HG03060 (cell line): ENCODE results near the gene HOXA6.

Experiments
- ATAC-seq: cut with Tn5 transposase; IDR thresholded peaks from one replicate; pipeline ENCODE4 v1.9.1; 2021; ENCODE audit warnings: low read depth, moderate number of reproducible peaks; ENCODE audit not compliant: unreplicated experiment

HOXA6 gene

DNA sequence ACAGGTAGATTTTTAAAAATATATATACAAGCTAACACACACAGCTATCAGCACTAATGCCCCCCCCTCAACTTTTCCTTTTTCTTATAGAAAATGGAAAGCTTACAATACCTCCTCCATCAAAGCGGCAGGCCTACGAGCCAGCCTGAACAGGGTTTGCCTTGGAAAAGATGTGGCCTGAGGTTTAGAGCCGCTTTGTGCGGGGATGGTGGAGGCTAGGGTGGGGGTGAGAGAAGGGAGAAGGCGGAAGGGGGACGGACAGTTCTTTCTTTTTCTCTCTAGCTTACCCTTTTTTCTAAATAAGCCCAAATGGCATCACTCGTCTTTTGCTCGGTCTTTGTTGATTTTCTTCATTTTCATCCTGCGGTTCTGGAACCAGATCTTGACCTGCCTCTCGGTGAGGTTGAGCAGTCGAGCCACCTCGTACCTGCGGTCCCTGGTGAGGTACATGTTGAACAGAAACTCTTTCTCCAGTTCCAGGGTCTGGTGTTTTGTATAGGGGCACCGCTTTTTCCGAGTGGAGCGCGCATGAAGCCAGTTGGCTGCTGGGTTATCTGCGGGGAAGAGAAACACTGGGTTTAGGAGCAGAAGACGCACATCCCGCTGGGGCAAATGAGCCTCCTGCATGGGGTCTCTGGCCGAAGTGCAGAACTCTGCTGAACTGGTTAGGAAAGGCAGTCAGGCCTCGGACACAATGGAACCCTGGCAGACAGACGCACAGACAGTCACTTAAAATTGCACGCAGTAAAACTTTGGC, 15.9 kb upstream of the HOXA6 start:
- ATAC-seq: no peak

DNA sequence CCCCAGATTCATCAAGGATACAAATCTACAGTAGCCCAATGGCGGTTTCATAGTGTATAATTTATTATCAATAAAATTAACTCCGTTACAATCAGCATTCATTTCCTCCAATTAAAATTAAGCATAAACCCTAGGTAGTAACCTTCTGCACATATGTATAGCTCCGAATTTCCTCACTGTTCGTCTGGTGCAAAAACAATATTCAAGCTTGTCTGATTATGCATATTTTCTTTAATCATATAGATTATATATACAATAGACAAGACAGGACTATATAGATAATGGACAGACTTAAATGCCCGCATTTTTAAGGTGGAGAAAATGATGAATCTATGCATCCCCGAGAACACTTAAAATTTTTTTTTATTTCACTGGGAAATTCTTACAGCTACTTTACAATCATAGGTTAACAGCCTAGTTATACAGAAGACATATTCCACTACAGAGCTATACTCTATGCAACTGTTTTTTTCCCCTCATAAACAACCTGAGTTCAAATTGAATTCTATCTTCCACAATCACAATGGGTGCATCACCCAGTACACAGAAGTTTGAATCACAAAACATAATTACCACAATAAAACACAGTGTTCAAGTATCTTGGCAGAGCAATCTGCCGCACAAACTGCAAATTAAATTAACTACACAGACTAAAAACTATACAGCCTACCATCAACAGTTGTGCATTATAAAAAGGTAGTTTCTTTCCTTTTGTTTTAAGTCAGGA, 15.2 kb upstream of the HOXA6 start:
- no peak for ATAC-seq

DNA sequence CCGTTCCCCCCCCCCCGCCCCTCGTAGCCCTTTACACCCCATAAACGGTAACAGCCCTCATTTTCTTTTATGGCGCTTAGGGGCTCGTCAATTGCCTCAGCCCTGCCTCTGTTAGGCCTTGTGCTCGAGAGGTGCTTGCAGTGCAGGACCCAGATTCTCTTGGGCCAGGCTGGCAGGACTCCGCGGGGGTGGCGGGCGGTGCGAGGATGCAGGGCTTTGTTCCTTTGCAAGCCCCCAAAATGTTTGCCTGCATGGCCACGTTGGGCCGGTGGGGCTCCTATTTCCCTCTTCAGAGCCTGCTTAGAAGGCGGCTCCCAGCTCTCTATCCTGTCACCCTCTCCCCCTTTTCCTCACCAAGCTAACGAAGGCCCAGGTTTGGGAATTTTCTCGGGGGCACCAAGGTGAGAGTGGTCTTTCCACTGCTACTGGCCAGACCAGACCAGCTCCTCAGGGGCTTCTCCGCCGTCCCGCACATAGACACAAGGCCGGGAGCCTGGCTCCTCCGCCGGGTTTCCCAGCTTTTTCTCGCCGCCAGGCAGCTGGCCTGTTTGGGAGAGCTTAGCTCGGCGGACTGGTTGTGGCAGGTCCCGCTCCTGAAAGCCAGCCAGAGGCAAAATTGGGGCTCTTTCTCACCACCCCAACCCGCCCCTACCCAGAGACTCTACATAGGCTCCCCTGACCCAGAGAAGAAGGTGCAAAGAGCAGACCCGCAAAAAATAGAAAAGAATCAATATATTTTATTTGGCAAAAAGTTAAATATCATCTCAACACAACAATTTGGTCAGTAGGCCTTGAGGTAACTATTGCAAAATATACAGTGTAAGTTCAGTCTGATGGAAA, 14.4 kb upstream of the HOXA6 start:
- ATAC-seq: no peak

DNA sequence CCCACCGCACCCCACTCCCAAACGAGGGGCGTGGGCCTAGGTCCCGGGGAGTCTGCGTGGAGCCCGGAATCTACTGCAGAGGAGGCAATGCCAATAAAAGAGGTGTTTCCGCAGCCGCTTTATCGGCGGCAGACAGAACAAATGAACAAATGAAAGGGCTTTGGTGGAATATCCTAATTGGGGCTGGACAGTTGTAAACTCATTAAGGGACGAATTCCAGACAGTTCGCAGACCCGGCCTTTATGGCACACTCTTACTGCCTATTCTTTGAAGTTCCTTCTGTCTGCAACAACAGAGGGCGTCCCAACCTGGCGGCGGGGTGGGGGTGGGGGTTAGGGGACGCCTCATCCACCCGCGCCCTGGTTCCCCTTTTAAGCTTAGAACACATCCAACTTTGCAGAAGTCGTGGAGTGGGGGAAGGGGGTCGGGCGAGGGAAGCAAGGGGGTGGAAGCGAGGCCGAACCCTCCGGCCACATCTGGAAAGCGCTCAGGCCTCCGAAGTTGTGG, 13.7 kb upstream of the HOXA6 start:
- ATAC-seq: no peak

DNA sequence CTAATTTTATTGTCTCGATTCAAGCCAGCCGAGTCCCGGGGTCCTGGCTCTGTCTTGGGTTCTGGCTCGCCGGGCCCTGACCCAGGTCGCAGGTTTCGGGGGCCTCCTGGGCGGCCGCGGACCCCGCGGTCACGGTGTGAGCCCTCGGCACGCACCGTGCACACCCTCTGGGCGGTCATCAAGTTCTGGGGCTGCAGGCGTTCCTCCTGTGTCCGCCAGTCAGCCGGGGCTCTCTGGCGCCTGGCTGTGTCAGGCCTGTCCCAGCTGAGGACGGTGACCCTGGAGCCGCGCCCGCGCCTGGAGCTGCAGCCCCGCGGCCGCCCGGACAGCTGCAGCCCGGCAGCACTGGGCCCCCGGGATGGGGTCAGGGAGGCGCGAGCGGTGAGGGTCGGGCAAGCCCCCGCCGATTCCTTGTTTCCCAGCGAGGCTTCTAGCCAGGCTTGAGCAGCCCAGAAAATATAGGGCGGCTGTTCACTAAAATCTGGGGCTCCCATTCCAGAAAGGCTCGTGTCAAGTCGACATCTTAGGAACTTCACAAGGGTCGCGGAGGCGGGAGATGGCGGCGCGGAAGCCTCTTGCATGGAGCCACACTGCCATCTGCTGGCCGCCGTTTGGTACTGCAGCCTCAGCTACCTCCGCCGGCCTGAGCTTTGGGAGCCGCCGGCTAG, 13.1 kb upstream of the HOXA6 start:
- no peak for ATAC-seq

DNA sequence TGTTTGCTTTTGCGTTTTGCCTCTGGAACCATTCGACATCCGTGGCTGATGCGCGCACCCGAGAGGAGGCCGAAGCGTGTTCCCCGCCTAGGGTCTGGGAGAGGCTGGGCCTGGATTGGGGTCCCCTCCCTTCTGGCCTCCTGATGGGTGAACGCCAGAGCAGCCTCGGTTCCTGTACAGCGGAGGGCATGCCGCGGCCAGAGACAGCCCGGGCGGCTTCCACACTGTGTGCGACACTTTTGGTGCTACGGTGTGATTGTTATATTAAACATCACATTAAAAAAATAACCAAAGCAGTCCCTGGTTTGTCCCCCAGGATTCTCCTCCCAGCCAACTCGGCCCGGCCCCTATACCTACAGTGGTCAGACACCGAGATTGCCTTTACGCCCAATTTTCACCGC, 12.6 kb upstream of the HOXA6 start:
- ATAC-seq: no peak

DNA sequence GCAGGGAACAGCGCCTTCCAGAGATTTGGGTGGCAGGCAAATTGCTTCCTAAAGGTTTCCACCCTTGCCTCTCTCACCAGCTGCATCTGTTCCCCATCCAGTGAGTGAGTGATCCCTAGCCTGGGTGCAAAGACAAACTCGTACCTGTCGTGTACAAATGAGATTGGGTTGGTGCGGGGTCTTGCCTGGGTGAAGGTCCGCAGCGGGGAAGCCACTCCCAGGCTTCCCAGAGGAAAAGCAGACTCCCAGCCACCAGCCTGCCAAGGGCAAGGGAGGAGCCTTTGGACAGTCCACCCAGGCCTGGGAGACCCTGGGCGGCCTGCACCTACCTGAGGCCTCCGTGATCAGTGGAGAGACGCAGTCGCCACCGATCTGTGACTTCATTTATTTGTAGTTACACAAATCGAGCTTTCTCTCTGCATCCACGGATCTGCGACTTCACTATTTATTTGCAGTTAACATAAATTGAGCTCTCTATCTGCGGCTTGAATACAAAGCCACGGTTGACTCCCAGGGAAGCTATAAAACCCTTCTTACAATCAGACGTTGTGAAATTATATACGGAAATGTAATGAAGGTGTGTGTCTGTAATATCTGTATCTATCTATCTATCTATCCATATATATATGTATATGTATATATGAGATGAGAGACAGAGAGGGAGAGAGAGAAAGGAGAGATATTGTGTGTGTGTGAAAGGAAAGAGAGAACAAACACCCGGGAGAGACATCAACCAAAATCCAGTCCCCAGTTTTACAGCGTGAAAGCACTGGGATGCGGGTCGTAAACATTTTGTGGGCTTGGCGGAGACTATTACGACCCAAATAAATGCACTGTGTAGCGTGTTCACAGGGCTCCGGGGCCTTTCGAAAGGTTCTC, 11.9 kb upstream of the HOXA6 start:
- ATAC-seq: no peak

DNA sequence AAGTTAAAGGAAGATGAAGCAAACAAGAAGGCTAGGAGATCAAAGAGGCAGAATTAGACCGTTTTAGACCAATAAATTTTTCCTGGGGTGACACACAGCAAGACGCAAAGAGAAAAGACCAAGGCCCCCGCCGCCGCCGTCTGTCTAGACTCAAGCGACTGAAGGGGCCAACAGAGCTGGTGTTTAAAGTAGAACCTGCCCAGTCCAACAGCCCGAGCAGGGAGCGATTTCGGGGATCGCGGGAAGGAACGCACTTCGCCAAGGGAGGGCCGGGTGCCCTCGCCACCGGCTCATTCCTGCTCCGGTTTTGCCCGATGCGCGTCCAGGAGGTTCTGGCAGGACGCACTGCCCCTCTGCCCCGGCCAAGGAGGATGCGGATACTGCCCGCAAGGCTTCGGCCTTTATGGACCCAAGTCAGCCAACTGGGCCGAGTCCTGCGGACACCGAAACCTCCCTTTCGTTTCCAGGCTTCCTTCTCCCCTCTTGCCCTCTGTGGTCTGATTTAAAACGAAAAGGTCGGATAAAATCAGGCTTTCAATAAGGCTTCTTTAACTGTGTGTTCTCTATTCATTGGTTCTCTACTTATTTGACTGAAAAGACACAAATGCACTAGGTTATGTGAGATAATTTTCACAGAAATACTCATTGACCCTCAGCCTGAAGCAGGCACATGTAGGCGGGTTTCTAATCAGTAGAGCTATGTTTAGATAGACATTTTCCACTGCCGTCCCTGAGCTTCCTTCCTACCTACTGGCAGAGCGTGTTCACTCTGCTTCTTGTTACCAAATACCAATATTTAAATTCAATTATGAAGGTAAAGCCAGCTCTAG, 11.1 kb upstream of the HOXA6 start:
- ATAC-seq: no peak

DNA sequence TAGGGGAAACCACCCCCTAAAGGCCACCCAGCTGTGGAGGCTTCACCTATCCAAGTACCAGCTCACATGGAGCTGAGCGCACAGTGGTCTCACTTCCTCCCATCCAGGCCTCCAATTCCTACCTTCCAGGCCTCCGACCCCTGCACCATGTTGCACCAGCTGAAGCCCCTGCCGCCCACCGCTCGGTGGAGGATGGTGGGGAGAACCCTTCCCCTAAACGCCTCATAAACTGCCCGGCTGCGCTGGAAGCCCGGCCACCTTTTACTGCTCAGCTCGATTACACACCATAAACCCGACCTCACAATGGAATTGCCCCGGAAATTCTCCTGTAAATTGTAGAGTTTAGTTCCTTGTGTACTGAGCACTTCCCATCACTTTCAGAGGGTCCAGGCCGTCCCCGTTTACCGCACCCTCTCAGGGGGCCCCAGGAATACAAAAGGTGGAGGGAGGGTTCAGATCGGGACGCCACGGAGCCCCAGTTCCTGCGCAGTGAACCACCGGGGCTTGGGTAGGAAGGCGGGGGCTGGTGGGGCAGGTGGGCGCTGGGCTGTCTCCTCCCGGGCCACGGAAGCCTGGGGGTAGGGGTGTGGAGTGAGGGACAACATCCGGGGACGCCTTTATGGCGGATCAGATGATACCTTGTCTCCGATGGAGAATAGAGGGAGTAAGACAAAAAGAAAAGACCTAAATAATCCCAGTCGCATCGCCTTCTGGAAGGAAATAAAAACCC, 10.3 kb upstream of the HOXA6 start:
- no peak for ATAC-seq

DNA sequence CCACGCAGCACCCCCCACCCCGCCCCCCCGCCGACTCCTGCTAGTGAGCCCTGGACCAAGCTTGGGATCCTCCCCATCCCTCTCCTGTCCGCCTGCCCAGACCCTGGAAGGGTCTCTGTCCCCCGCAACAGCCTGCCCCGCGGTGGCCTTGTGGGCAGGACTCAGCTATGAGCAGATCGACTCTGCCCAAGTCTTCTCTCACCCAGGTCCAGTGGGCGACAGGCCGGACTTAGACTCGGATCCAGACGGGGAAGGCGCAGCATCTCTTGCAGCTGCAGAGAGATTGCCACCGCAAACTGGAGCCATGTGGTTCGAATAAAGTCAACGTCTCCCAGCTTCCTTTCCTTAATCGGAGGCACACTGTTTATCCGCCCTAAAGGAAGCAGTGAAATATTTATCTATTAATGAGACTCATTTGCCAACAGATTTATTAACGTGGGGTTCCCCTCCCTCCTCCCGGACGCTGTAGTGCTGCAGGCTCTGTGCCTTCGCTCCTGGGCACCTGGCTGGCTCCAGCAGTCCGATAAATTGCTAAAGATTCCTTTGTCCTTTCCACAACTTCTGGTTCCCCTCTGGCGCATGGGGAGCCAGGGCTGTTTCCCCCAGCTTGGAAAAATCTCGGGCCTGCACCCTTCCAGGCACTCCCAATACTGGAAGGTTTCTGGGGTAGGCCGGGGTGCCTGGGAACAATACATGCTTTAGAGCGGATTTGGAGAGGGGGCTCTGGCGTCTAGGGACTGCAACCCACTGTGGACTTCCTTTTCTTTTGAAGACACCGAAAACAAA, 9.5 kb upstream of the HOXA6 start:
- no peak for ATAC-seq

DNA sequence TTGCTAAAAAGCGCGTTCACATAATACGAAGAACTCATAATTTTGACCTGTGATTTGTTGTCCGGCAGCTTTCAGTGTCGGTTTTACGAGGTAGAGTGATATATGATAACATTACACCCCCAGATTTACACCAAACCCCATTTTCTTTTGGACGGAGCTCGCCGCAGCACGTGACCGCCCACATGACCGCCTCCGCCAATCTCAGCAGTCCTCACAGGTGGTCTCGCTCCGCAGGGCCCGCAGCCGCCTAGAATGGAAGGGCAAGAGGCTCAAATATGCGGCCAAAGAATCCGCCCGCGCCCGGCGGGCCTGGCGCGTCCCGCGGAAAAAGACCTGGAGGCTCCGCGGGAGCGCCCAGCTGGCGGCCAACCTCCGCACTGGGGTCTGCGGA, 8.9 kb upstream of the HOXA6 start, which contains the start of gene HOXA7:
Gene HOXA7, minus strand, starts transcription at position 168 of the 391 bp plus-strand sequence. Its CDS starts 130 bp downstream, at position 38.
- no peak for ATAC-seq

DNA sequence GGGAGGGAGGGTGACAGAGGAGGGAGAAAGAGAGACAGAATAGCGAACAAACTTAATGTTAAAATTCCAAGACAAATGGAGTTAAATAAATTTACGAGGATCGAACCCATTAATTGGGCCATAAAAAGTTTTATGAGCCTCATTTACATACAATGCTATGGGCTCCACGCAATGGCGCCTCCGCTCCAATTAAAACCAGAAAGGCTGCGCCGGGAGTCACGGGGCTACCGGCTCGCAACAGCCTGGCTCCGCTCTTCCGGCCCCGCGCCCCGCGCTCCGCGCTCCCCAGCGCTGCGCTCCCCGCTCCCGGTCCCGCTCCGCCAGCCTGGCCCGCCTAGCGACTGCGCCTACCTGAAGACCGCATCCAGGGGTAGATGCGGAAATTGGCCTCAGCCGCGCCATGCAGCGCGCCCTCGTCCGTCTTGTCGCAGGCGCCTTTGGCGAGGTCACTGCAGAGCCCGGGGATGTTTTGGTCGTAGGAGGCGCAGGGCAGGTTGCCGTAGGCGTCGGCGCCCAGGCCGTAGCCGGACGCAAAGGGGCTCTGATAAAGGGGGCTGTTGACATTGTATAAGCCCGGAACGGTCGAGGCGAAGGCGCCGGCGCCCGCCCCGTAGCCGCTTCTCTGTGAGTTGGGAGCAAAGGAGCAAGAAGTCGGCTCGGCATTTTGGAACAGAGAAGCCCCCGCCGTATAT, 8.4 kb upstream of the HOXA6 start:
- ATAC-seq: no peak

DNA sequence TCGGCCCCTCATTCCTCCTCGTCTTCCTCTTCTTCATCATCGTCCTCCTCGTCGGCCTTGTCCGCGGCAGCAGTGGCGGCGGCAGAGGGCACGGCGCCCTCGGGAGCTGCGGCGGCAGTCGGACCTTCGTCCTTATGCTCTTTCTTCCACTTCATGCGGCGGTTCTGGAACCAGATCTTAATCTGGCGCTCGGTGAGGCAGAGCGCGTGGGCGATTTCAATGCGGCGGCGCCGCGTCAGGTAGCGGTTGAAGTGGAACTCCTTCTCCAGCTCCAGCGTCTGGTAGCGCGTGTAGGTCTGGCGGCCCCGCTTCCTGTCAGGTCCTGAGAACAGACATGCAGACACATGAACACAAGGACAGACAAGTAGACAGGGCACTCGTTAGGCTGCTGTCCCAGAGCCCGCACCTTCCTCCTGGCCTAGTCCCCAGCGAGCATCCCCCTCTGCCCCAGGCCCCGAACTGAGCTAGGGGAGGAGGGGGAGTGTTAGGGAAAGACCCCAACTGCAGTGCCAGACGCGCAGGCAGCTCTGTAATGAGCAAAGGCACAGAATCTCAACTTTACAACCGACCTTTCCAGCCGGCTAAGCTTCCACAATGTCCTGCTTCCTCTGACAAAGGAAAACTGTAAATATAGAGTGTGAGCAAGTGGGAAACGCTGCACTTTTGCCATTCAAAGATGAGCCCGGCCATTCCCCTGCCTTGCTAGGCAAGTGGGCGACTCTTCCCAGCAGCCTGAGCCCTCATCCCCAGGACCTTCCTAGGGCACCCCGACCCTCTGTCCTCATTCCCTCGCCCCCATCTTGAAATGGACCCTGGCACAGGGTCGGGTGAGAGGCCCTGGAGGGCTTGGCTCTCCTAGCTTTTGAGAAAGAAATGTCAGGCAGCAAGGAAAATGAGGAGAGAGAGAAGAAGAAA, 7.6 kb upstream of the HOXA6 start:
- no peak for ATAC-seq

DNA sequence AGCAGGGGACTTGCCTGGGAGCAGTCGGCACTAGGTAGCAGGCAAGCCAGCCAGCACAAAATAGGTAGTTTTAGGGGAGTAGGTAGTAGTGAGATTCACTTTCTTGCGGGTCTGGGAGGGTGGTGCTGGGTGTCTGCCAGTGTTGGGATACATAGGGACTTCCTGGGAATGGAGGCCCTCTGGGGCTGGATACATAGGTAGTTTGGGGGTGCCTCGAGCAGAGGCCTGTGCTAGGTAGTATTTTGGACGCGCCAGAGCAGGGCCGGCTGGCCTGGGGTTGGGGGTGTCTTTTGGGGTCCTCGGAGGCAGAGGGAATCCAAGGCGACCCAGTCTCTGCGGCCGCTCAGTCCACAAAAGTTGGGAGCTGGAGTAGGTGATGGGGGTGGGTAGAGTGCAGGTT, 6.8 kb upstream of the HOXA6 start:
- ATAC-seq: no peak

DNA sequence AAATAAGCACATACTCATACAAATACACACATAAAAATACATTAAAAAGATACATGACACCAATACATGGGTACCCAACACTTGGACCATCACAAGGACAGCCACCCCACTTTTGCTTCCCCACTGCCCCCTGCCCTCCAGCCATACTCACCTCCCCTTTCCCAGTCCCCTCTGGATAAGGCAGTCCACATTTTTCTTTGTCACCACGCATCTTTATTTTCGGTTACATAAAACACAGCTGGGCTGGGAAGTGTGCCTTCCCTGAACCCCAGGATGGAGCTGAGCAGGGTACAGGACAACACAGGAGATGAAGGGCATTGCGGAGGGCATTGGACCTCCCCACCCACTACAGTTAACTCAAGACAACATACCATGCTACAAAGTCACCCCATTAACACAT, 6.0 kb upstream of the HOXA6 start:
- ATAC-seq: no peak
